ENCODE measurements around the gene TMEM86B.

TMEM86B gene

GRCh38 chr19:55257461-55258420, 29.2 kb upstream of the TMEM86B start:
- DNase-seq: no peak

GRCh38 chr19:55256562-55257460, 28.2 kb upstream of the TMEM86B start:
- no peak for DNase-seq

DNA sequence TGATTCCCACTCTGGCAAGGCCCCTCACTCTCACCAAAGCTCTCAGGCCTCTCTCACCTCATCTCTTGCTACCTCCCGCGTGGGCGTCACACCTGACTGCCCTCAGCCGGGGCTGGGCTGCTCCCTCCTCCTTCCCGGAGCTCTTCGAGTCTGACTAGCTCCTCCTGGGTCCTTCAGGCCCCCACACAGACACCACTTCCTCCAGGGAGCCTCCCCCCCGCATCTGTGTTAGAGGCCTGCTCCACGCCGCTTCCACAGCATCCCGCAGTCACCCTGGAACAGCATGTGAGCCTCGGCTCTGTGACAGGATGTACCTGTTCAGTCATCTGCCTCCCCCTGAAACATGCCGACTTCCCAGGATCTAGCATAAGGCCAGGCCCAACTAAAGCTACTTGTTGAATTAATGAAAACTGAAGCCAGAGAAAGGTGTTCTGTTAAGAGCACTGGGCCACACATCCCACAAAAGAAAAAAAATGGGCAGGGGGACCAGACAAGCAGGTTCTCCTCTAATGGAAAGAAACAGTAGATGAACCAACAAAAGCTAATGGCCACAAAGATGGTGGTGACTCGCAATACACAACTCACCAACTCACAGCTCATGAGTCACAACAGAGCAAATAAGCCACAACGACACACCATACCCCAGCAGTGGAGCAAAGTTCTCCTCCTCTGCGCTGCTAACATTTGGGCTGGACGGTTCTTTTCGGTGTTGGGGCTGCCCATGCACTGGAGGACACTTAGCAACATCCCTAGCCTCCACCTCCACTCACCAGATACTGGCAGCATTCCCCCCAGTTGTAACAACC, 27.3 kb upstream of the TMEM86B start:
- DNase-seq: no peak

DNA sequence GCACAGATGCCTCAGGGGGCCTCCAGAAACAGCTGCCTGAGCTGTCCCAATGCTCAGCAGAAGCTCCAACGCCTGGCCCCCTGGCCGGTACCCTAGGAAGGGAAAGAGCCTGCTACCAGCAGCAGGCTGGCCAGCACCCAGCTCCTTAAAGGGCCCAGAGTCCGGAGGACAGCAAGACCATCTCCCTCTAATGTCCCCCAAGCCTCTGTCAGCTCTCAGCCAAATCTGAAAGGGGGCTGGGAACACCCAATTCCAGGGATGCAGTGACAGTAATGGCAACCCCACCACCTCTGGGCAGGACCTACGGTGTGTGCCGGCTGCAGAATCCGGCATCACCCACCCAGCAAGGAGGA, 26.0 kb upstream of the TMEM86B start:
- no peak for DNase-seq

- DNase-seq: no peak
Measured at GRCh38 chr19:55253842-55254624, 25.5 kb upstream of the TMEM86B start.

DNA sequence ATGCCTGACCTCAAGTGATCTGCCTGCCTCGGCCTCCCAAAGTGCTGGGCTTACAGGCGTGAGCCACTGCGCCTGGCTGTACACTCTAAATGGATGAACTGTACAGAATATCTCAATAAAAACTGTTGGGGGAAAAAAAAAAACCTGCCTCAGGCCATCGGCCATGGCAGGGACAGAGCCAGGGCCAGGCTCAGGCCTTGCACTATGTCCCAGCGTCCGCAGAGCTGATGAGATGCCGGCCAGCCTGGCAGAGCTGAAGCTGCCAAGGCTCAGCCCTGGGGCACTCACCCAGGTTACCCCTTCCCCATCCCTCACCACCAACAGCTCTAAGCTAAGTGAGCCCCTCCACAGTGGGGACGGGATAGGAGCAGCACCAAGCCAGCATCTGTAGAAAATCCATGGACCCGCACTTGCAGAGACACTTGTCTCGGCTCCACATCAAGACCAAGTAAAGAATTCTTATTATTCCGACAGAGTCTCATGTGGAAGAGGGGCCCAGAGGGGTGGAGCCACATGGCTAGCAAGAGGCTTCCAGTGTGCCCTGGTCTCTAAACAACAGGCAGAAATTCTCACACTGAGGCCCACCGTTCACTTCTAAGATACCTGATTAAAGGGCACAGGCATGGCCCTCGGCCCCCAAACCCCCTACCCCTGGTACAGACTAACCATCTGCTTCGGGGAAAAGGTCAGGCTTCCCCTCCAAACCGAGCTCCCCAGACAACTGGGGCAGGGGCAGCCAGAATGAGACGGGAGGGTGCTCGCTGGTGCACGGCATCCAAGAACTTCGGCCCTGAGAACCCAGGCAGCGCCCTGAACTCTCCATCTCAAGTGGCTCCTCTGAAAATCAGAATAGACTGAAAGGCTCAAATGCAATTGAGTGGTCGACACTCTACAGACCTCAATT, 24.4 kb upstream of the TMEM86B start:
- DNase-seq: no peak

DNA sequence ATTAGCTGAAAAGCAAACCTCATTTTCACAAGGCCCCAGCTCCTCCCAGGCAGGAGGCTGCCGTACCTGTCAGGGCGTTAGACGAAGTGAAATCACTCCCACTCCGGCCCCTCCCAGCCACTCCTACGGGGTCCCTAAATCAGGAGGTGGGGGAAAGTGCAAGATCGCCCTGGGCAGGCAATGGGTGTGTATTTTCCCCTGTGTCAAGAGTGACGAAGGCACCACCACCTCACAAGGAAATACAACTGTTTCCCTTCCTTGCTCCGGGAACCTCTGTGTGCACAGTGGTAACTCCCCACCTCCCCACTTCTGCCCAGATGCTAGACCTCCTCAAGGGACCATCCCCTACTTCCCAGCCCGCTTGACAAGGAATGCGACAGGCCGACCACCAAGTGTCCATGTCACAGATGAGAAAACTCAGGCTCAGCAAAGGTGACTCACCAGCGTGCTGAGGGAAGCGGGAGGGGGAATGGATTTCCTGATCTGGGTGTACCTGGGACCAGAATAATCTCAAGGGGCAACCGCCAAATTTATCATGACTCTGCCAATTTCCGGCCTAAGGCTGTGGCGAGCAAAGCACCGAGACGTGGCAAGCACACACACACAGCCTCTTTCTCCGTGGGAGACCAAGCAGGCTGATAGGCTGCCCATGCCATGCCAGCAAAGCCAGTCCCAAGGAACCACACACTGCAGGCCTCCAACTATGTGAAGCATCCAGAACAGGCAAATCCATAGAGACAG, 22.9 kb upstream of the TMEM86B start:
- no peak for DNase-seq

DNA sequence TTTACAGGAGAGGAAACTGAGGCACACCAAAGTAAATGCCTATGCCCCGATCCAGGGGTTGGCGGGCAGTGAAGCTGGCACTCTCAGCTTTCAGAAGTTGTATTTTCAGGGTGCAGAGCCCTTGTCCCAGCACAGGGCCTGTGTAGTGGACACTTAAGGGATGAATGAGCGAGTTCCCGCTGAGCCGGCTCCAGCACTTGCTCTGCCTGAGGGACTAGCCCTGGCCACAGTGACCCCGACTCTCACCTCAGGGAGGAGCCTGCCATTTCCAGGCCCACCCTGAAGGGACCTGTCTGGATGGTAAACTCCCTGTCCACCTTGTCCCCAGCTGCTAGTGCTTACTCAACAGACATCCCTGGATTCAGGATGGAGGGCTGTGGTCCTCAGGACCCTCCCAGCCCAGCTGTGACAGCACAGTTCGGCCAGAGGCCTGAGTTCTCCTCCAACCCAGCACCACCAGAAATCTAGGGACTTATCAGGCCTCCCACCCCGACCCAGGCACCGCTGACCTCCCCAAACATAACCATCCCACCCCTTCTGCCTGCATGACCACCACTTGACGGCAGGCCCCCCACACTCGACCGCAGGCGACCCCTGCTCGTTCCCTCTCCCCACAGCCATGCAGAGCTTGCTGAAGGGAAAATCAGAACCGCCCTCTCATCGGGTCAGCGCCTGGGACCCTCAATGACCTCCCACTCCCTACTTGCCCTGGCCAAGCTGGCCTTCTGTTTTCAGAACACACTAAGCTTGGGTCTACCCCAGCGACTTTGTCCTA, 21.9 kb upstream of the TMEM86B start:
- DNase-seq: no peak

DNA sequence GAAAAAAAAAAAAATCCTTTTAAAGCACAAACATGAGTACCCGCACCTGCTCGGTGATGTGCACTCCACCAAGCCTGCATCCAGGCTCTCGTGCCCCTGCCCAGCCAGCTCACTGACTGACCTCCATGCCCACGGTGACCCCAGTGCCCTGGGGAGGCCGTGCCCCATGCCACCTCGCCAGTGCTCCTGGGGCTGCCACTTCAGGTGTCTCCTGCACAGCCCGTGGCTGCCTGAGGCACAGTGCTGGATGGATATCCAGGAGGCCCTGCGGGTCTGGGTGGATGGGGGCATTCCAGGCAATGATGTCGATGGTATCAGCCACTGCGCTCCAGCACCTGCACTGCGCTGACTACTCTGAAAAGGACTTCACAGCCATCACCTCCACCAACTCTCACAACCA, 21.3 kb upstream of the TMEM86B start:
- DNase-seq: no peak

- no peak for DNase-seq
Measured at GRCh38 chr19:55248704-55249103, 20.1 kb upstream of the TMEM86B start.

DNA sequence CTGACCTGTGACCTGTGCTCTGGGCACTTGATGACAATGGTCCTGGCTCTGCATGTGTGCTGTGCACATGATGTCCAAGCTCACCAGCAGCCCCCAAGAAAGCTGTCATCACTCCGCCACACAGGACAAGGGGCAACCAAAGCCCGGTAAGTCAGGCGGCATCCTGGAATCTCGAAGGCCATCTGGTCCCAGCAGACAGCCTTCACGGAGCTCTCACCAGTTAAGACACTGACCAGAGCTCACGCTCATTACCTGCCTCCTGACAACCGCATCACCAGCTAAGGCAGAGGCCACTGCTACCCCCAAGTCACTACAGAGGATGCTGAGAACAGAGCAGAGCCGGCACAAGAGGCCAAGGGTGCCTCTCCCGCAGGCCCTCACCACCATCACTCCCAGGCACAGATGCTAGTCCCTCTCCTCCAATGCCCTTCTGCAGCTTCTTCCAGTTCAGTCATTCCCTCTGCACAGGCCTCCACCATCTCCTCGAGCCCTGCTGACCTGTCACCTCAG, 19.7 kb upstream of the TMEM86B start:
- no peak for DNase-seq

DNA sequence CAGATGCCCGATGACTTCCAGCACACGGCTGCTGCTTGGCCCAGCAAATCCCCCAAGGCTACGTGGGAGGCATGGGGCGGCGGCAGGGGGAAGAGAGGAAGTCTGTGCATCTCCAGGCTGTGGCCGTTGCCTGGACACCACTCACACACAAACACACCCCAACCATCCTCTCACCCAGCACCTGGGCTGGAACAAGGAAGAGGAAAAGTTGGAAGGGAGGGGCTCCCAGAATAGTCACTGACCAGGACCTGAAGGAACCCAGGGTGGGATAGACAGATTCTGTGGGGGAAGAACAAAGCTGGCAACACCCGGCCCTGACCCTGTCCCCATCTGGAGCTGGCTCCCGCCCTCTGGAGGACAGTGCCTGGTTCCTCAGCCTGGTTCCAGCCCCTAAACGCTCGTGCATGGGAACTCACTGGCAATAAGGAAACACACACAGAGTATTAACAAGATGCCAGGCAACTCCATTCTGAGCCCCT, 19.1 kb upstream of the TMEM86B start:
- no peak for DNase-seq

GRCh38 chr19:55246462-55247451, 18.2 kb upstream of the TMEM86B start:
- no peak for DNase-seq

DNA sequence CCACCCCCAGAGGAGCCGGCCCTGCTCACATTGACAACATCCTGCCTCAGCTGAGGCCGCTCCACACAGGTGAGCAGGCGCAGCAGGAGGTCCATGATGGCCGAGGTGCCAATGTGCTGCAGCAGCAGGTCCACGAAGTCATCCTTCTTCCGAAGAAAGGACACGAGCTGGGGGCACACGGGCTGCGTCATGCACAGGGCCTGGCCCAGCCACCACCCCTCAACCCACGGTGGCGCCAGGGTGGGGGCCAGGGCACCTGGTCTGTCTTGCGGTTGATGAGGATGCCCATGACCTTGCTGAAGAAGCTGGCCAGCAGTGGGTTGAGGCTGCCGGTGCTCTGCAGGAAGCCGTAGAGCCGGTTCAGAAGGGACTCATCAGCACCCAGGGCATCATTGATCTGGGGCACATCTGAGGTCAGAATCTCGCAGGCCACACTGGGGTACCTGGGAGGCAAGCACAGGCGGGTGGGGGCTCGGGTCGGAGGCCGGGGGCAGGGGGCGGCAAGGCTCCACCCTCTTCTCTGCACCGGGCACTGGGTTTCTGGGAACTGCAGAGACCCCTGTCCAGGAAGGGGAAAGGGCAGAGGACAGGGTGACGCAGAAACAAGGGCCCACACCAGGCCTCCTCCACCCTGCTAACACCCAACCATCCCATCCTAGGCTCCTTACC, 16.8 kb upstream of the TMEM86B start:
- no peak for DNase-seq

- DNase-seq: no peak
Measured at GRCh38 chr19:55244004-55244680, 15.6 kb upstream of the TMEM86B start.

- no peak for DNase-seq
Measured at GRCh38 chr19:55242517-55242916, 14.0 kb upstream of the TMEM86B start.

All from NCI-H1930 (cell line).